Measurements from ENCODE around the gene TFB1M. TPM values are rescaled to one million over a fixed set of nuclear protein-coding genes. Genes with fewer than 3 reads are reported as not detected.
"Not testable (repeated sequence)": the region's sequence is repeated elsewhere in the genome, so short reads cannot be mapped to it uniquely, and the experiment has no call there.

TFB1M gene
- total RNA-seq, 1 experiment from 2014 or later, result 19.5 TPM

DNA sequence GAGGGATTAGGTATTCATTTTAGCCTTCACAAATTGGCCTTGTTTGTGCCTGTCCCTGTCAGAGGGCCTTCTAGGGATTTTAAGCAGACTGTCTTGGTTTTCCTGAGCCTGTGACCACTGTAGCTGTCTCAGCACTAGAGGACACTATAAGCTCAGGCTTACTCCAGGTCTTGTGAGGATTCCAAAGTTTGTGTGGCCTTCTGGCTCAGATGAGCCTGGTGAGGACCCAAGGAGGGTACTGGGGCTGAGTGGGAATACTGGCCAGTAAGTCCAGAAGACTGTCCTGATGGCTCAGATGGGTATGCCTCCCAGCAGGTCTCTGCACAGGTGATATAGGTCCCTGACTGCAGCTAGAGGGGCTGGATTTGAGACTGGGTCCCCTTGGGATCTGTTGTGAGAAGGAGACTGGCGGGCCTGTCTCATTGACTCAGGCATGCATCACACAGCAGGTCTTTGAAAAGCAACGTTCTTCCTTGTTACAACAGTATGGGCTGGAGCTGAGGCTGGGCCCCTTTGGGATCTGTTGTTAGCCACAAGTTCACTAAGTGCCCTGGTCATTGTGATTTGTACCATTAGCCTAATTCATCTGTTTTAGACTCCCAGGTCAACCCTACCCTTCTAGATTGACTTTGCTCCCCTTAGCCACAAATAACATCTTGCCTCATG, 26.3 kb upstream of the TFB1M start:
- Histone ChIP-seq H3K27ac (no peak overlapping the region), H3K79me2 (ENCODE audit: low read depth) (no peaks in the 10 kb centered on the region), H4K20me1 (ENCODE audit: insufficient read depth) (no peaks in the 10 kb centered on the region), H3K27me3 (ENCODE audit: insufficient read depth, low read depth) (no peaks in the 10 kb centered on the region), H3K9me3 (ENCODE audit: insufficient read depth, low read depth) (no peaks in the 10 kb centered on the region; the same call in 1 of the 2 replicates), H3K4me1 (replicated peaks; ENCODE audit: insufficient read depth) (no peaks in the 10 kb centered on the region), H3K4me2 (no peak overlapping the region), H3K9me2 (ENCODE audit: insufficient read depth) (no peaks in the 10 kb centered on the region), H3K4me3 (no peak overlapping the region), H3K36me3 (ENCODE audit: low read depth) (no peaks in the 10 kb centered on the region), H3F3A (ENCODE audit: insufficient read depth, low read depth) (no peaks in the 10 kb centered on the region), H2AFZ (no peak overlapping the region)
- ChIA-PET CTCF (no interaction called here), POLR2A (ENCODE audit: unreplicated experiment) (no interaction called here)
- no TSS peak for BruUV-seq (replicated peaks)
- intact Hi-C loops (cut with micrococcal nuclease; ENCODE audit: unreplicated experiment), result no loop called here
- no peak for DNase-seq
- TF ChIP-seq EZH2 (IDR thresholded peaks at IDR 0.05; ENCODE audit: low read depth), result no peak
- TF ChIP-seq, protein P1, sequence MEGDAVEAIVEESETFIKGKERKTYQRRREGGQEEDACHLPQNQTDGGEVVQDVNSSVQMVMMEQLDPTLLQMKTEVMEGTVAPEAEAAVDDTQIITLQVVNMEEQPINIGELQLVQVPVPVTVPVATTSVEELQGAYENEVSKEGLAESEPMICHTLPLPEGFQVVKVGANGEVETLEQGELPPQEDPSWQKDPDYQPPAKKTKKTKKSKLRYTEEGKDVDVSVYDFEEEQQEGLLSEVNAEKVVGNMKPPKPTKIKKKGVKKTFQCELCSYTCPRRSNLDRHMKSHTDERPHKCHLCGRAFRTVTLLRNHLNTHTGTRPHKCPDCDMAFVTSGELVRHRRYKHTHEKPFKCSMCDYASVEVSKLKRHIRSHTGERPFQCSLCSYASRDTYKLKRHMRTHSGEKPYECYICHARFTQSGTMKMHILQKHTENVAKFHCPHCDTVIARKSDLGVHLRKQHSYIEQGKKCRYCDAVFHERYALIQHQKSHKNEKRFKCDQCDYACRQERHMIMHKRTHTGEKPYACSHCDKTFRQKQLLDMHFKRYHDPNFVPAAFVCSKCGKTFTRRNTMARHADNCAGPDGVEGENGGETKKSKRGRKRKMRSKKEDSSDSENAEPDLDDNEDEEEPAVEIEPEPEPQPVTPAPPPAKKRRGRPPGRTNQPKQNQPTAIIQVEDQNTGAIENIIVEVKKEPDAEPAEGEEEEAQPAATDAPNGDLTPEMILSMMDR (conservative IDR thresholded peaks at IDR 0.05), result no peak

DNA sequence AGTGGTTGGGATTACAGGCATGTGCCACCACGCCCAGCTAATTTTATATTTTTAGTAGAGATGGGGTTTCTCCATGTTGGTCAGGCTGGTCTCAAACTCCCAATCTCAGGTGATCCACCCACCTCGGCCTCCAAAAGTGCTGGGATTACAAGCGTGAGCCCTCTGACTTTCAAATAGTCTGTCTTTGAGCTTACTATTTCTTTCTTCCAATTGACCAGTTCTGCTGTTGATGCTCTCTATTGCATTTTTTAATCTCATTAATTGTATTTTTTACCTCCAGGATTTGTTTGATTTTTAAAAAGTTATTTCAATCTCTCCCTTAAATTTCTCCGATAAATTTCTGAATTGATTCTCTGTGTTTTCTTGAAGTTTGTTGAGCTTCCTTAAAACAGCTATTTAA, 25.6 kb upstream of the TFB1M start:
- H3K4me1 ChIP-seq (replicated peaks; ENCODE audit: insufficient read depth); POLR2A ChIA-PET (ENCODE audit: unreplicated experiment); H3K27ac ChIP-seq; H2AFZ ChIP-seq; H3K9me2 ChIP-seq (ENCODE audit: insufficient read depth); H3F3A ChIP-seq (ENCODE audit: insufficient read depth, low read depth); intact Hi-C loops (cut with micrococcal nuclease; ENCODE audit: unreplicated experiment); H3K27me3 ChIP-seq (ENCODE audit: insufficient read depth, low read depth); H3K9me3 ChIP-seq (ENCODE audit: insufficient read depth, low read depth); H3K36me3 ChIP-seq (ENCODE audit: low read depth); DNase-seq; BruUV-seq (replicated peaks); H4K20me1 ChIP-seq (ENCODE audit: insufficient read depth); H3K4me3 ChIP-seq; CTCF ChIA-PET; H3K4me2 ChIP-seq; H3K79me2 ChIP-seq (ENCODE audit: low read depth): not testable (repeated sequence)

DNA sequence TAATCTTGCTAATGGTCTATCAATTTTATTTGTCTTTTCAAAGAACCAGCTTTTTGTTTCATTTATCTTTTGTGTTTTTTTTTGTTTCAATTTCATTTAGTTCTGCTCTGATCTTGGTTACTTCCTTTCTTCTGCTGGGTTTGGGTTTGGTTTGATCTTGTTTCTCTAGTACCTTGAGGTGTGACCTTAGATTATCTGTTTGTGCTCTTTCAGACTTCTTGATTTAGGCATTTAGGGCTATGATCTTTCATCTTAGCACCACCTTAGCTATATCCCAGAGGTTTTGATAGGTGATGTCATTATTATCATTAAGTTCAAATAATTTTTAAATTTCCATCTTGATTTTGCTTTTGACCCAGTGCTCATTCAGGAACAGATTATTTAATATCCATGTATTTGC, 24.0 kb upstream of the TFB1M start:
- CTCF ChIA-PET; H3K79me2 ChIP-seq (ENCODE audit: low read depth); intact Hi-C loops (cut with micrococcal nuclease; ENCODE audit: unreplicated experiment); H3K36me3 ChIP-seq (ENCODE audit: low read depth); POLR2A ChIA-PET (ENCODE audit: unreplicated experiment); DNase-seq; BruUV-seq (replicated peaks); H2AFZ ChIP-seq; H3K9me3 ChIP-seq (ENCODE audit: insufficient read depth, low read depth); H3K27me3 ChIP-seq (ENCODE audit: insufficient read depth, low read depth); H3K9me2 ChIP-seq (ENCODE audit: insufficient read depth); H3K4me1 ChIP-seq (replicated peaks; ENCODE audit: insufficient read depth); H3F3A ChIP-seq (ENCODE audit: insufficient read depth, low read depth); H3K27ac ChIP-seq; H3K4me3 ChIP-seq; H4K20me1 ChIP-seq (ENCODE audit: insufficient read depth); H3K4me2 ChIP-seq: not testable (repeated sequence)

DNA sequence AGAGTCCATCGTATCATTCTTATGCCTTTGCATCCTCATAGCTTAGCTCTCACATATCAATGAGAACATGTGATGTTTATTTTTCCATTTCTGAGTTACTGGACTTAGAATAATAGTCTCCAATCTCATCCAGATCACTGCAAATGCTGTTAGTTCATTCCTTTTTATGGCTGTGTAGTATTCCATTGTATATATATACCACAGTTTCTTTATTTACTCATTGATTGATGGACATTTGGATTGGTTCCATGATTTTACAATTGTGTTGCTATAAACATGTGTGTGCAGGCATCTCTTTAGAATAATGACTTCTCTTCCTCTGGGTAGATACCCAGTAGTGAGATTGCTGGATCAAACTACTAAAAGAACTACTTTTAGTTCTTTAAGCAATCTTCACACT, 21.0 kb upstream of the TFB1M start:
- Histone ChIP-seq H3K4me1 (replicated peaks; ENCODE audit: insufficient read depth) (no peaks in the 10 kb centered on the region), H3K79me2 (ENCODE audit: low read depth) (no peaks in the 10 kb centered on the region), H3K36me3 (ENCODE audit: low read depth) (no peaks in the 10 kb centered on the region), H3K9me3 (ENCODE audit: insufficient read depth, low read depth) (no peaks in the 10 kb centered on the region; the same call in 1 of the 2 replicates), H3K27ac (no peak overlapping the region), H3K4me2 (no peak overlapping the region), H3K4me3 (no peak overlapping the region), H3F3A (ENCODE audit: insufficient read depth, low read depth) (no peaks in the 10 kb centered on the region), H4K20me1 (ENCODE audit: insufficient read depth) (no peaks in the 10 kb centered on the region), H2AFZ (no peak overlapping the region), H3K27me3 (ENCODE audit: insufficient read depth, low read depth) (no peaks in the 10 kb centered on the region), H3K9me2 (ENCODE audit: insufficient read depth) (no peaks in the 10 kb centered on the region)
- no TSS peak for BruUV-seq (replicated peaks)
- intact Hi-C loops (cut with micrococcal nuclease; ENCODE audit: unreplicated experiment), result no loop called here
- POLR2A ChIA-PET (ENCODE audit: unreplicated experiment), result no interaction called here
- TF ChIP-seq EZH2 (IDR thresholded peaks at IDR 0.05; ENCODE audit: low read depth), result no peak
- TF ChIP-seq, protein P1 (conservative IDR thresholded peaks at IDR 0.05), result no peak
- DNase-seq, result no peak
- CTCF ChIA-PET, result interaction anchor here (0.6 kb wide), 1 partner anchor 468 kb away, joined by 3 read pairs; no protein-coding TSS in a partner anchor

DNA sequence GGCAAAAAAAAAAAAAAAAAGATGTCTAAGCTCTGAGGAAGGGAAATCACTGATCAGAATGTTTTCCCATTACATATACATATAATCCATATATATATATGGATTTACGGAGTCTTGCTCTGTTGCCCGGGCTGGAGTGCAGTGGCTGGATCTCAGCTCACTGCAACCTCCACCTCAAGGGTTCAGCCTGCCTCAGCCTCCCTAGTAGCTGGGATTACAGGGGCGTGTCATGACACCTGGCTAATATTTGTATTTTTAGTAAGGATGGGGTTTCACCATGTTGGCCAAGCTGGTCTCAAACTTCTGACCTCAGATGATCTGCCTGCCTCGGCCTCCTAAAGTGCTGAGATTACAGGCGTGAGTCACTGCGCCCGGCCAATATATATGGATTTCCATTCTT, 19.8 kb upstream of the TFB1M start:
- H3K27ac ChIP-seq; H3K4me2 ChIP-seq; H3K9me2 ChIP-seq (ENCODE audit: insufficient read depth); intact Hi-C loops (cut with micrococcal nuclease; ENCODE audit: unreplicated experiment); H3K9me3 ChIP-seq (ENCODE audit: insufficient read depth, low read depth); H3K36me3 ChIP-seq (ENCODE audit: low read depth); H3K4me3 ChIP-seq; H3K4me1 ChIP-seq (replicated peaks; ENCODE audit: insufficient read depth); CTCF ChIA-PET; H3K27me3 ChIP-seq (ENCODE audit: insufficient read depth, low read depth); H3F3A ChIP-seq (ENCODE audit: insufficient read depth, low read depth); H4K20me1 ChIP-seq (ENCODE audit: insufficient read depth); H2AFZ ChIP-seq; DNase-seq; BruUV-seq (replicated peaks); H3K79me2 ChIP-seq (ENCODE audit: low read depth): not testable (repeated sequence)
- POLR2A ChIA-PET (ENCODE audit: unreplicated experiment), result interaction anchor here (0.7 kb wide), 1 partner anchor 272 kb away, joined by 3 read pairs; no protein-coding TSS in a partner anchor
